SJCRH30 (cell line): ENCODE results near the gene TM7SF2. TPM values are rescaled to one million over a fixed set of nuclear protein-coding genes. Genes with fewer than 3 reads are reported as not detected.
"Not testable (repeated sequence)": the region's sequence is repeated elsewhere in the genome, so short reads cannot be mapped to it uniquely, and the experiment has no call there.

Source experiments
- DNase-seq, 2 experiments: peaks; one replicate each; pipeline ENCODE4 v3.0.0-alpha.2; 2015 to 2020
- H3K27ac ChIP-seq: fragments of 250-450 bp; sonication (Bioruptor Pico); 2 replicates; pipeline ENCODE4 v1.5.1; 2020; ENCODE audit warnings: mild to moderate bottlenecking, moderate library complexity
- H3K27me3 ChIP-seq: fragments of 250-450 bp; sonication (Bioruptor Pico); 2 replicates; pipeline ENCODE4 v1.5.1; 2020; ENCODE audit warnings: mild to moderate bottlenecking, moderate library complexity
- H3K36me3 ChIP-seq: fragments of 250-450 bp; sonication (Bioruptor Pico); 2 replicates; pipeline ENCODE4 v1.5.1; 2020; ENCODE audit warnings: mild to moderate bottlenecking, moderate library complexity
- H3K4me1 ChIP-seq: fragments of 250-450 bp; sonication (Bioruptor Pico); 2 replicates; pipeline ENCODE4 v1.5.1; 2020; ENCODE audit warnings: mild to moderate bottlenecking, moderate library complexity
- H3K4me3 ChIP-seq: fragments of 250-450 bp; sonication (Bioruptor Pico); 2 replicates; pipeline ENCODE4 v1.5.1; 2020; ENCODE audit warnings: mild to moderate bottlenecking, moderate library complexity
- H3K9me3 ChIP-seq: fragments of 250-450 bp; sonication (Bioruptor Pico); replicated peaks from 2 replicates; pipeline ENCODE4 v1.5.1; 2020; ENCODE audit warnings: mild to moderate bottlenecking, moderate library complexity
- total RNA-seq: library from RNA; depleted of rRNA; stranded (reverse); fragments of >200 nt; shearing (Covaris generic); gene quantifications from 2 replicates; pipeline ENCODE4 v1.2.3, GENCODE V29; 2014

Gene TM7SF2
- total RNA-seq, 1 experiment from 2014 or later = 3.7 TPM

GRCh38 chr11:65134952-65135632 is 23.4 kb downstream of the TM7SF2 start:
- DNase-seq = peak; percentile 89 to 94
- Histone ChIP-seq H3K4me3 (peak overlapping the region; percentile 82), H3K4me1 (peaks cover 6% of the 10 kb centered on the region; the same call in 1 of the 2 replicates), H3K9me3 (no peaks in the 10 kb centered on the region), H3K27me3 (no peaks in the 10 kb centered on the region), H3K36me3 (no peaks in the 10 kb centered on the region; the same call in 1 of the 2 replicates), H3K27ac (peak overlapping the region; percentile 99)

DNA sequence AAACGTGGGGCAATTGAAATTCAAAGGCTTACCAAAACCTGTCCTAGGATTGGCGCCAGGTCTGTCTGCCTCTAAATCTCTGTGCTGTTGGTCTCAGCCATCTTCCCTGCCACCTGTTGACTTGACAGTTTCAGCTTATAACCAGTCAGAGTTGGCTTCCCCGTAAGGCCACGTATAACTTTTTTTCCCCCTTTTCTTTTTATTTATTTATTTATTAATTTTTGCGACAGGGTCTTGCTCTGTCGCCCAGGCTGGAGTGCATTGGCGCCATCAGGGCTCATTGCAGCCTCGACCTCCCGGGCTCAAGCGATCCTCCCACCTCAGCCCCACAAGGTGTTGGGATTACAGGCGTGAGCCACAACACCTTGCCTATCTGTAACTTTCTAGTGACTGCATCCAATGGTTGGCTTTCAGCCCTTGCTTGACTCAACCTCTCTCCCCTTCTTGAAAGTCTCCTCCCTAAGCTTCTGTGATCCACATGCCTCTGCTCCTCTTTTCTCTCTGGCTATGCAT is 24.0 kb downstream of the TM7SF2 start:
- peak overlapping the region; percentile 82 for H3K4me3 ChIP-seq
- H3K36me3 ChIP-seq = no peaks in the 10 kb centered on the region; the same call in 1 of the 2 replicates
- no peak for DNase-seq
- H3K27ac ChIP-seq = no peak overlapping the region
- H3K27me3 ChIP-seq = no peaks in the 10 kb centered on the region
- no peaks in the 10 kb centered on the region for H3K9me3 ChIP-seq
- H3K4me1 ChIP-seq = peaks cover 6% of the 10 kb centered on the region; the same call in 1 of the 2 replicates

DNA sequence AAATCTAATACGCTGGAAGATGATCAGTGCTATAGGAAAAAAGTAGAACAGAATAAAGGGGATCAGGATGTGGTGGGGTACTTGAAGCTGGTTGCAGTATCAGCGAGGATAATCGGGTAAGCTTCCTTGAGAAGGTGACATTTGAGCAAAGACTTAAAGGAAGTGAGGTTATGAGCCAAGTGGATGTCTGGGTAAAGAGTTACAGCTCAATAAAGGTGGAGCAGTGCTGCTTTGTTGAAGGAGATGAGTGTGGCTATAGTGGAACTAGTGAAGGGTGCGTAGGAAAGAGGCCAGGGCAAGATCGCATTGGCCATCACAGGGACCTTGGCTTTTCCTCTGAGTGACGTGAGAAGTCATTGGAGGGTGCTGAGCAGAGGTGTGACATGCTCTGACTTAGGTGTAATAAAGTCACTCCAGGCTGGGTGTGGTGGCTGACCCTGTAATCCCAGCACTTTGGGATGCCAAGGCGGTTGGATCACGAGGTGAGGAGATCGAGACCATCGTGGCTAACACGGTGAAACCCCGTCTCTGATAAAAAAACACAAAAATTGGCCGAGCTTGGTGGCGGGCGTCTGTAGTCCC is 24.9 kb downstream of the TM7SF2 start:
- no peaks in the 10 kb centered on the region; the same call in 1 of the 2 replicates for H3K9me3 ChIP-seq
- H3K27me3 ChIP-seq = no peaks in the 10 kb centered on the region
- no peak for DNase-seq
- no peak overlapping the region for H3K4me3 ChIP-seq
- no peak overlapping the region for H3K27ac ChIP-seq
- peaks cover 6% of the 10 kb centered on the region; the same call in 1 of the 2 replicates for H3K4me1 ChIP-seq
- H3K36me3 ChIP-seq = no peaks in the 10 kb centered on the region

DNA sequence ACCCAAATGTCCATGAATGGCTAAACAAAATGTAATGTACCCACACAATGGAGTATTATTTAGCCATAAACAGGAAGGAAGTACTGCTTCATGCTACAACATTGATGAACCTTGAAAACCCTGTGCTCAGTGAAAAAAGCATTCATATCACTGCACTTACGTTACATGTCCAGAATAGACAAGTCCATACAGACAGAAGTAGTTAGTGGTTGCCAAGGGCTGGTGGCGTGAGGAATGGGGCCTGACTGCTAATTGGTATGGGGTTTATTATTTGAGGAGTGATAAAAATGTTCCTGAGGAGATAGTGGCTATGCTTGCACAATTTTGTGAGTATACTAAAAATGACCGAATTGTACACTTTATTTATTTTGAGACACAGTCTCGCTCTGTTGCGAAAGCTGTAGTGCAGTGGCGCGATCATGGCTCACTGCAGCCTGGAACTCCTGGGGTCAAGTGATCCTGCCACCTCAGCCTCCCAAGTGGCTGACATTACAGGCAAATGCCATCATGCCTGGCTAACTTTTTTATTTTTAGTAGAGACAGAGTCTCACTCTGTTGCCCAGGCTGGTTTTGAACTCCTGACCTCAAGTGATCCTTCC is 30.3 kb downstream of the TM7SF2 start:
- H3K27me3 ChIP-seq = no peaks in the 10 kb centered on the region
- peaks cover under 1% of the 10 kb centered on the region for H3K9me3 ChIP-seq
- DNase-seq = no peak
- H3K27ac ChIP-seq = no peak overlapping the region
- H3K4me1 ChIP-seq = no peaks in the 10 kb centered on the region
- no peak overlapping the region for H3K4me3 ChIP-seq
- H3K36me3 ChIP-seq = no peaks in the 10 kb centered on the region

GRCh38 chr11:65147352-65148075 is 35.8 kb downstream of the TM7SF2 start:
- Histone ChIP-seq H3K36me3 (no peaks in the 10 kb centered on the region), H3K27me3 (no peaks in the 10 kb centered on the region), H3K9me3 (peaks cover 5% of the 10 kb centered on the region; the same call in 1 of the 2 replicates), H3K27ac (no peak overlapping the region), H3K4me1 (peaks cover 11% of the 10 kb centered on the region; the same call in 1 of the 2 replicates), H3K4me3 (no peak overlapping the region)
- no peak for DNase-seq

DNA sequence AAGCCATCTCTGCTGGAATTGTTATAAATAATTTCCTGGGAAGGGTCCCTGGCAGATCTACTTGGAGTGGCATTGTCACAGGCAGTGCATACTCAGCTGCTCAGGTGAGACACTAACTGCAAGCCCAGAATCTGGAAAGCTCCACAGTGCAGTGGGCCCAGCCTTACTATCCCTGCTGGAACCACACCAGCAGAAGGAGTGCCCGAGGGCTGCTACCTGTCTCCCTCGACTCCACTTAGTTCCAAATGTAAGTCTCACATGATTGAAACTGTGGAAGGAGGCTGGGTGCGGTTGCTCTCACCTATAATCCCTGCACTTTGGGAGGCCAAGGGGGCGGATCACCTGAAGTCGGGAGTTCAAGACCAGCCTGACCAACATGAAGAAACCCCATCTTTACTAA is 37.0 kb downstream of the TM7SF2 start:
- Histone ChIP-seq H3K9me3 (peaks cover 5% of the 10 kb centered on the region; the same call in 1 of the 2 replicates), H3K36me3 (no peaks in the 10 kb centered on the region), H3K27me3 (no peaks in the 10 kb centered on the region), H3K4me3 (no peak overlapping the region), H3K4me1 (peaks cover 11% of the 10 kb centered on the region; the same call in 1 of the 2 replicates), H3K27ac (no peak overlapping the region)
- no peak for DNase-seq

DNA sequence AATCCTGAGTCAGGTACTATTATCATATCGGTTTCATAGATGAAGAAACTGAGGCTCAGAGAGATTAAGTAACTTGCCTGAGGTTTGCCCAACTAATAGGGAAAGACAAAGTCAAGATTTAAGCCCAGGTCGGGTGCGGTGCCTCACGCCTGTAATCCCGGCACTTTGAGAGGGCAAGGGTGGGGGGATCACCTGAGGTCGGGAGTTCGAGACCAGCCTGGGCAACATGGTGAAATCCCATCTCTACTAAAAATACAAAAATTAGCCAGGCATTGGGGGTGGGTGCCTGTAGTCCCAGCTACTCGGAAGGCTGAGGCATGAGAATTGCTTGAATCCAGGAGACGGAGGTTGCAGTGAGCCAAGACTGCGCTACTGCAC is 38.4 kb downstream of the TM7SF2 start:
- H3K4me1 ChIP-seq = peaks cover 11% of the 10 kb centered on the region; the same call in 1 of the 2 replicates
- H3K27me3 ChIP-seq = not testable (repeated sequence)

GRCh38 chr11:65150509-65151299 is 39.0 kb downstream of the TM7SF2 start:
- peak; percentile 82 to 85 for DNase-seq
- no peak overlapping the region for H3K27ac ChIP-seq
- peaks cover 5% of the 10 kb centered on the region; the same call in 1 of the 2 replicates for H3K9me3 ChIP-seq
- no peaks in the 10 kb centered on the region for H3K27me3 ChIP-seq
- no peak overlapping the region for H3K4me3 ChIP-seq
- no peaks in the 10 kb centered on the region for H3K36me3 ChIP-seq
- H3K4me1 ChIP-seq = peaks cover 11% of the 10 kb centered on the region; the same call in 1 of the 2 replicates

More for the DNA sequence above, 38.4 kb downstream of the TM7SF2 start:
- not testable (repeated sequence) for H3K36me3 ChIP-seq, DNase-seq, H3K9me3 ChIP-seq, H3K27ac ChIP-seq, H3K4me3 ChIP-seq

DNA sequence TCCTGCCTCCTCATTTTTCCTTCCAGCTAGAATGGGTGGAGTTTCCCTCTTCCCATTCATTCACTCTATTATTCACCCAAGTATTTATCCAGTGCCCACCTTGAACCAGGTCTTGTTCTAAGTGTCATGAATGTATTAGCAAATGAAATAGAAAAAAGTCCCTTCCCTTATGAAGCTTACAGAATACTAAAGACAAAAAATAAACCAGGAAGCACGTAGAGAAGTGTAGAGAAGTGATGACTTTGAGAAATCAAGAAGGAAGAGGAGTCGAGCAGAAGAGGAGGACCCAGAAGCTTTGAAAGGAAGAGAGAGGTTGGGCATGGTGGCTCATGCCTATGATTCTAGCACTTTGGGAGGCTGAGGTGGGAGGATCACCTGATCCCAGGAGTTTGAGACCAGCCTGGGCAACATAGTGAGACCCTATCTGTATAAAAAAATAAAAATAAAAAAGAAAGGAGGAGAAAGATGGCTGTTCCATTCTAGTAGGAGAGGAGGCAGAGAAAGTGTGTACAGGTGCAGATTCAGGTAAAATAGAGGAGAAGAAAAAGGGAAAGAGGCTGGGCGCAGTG is 39.7 kb downstream of the TM7SF2 start:
- Histone ChIP-seq H3K4me3 (no peak overlapping the region), H3K4me1 (peaks cover 11% of the 10 kb centered on the region; the same call in 1 of the 2 replicates), H3K36me3 (no peaks in the 10 kb centered on the region), H3K27me3 (no peaks in the 10 kb centered on the region), H3K27ac (no peak overlapping the region), H3K9me3 (peaks cover 5% of the 10 kb centered on the region; the same call in 1 of the 2 replicates)
- DNase-seq = no peak

DNA sequence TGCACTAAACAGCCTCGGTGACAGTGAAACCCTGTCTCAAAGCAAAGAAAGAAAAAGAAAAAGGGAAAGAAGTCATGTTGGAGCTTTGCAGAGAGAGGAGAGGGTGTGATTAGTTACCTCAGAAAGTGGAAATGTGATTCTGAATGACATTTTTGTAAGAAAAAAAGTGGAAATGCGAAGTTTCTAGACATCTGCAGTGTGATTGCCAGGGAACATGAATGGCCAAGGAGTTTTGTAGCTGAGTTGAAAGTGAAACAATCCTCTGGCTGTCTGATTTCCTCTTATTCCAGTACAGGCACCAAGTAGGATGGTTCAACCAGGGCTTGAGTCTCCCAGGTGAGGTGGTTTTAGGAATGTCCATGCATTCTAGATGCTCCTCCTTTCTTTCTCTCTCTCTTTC is 40.5 kb downstream of the TM7SF2 start:
- Histone ChIP-seq H3K27ac (no peak overlapping the region), H3K36me3 (no peaks in the 10 kb centered on the region), H3K9me3 (peaks cover 4% of the 10 kb centered on the region; the same call in 1 of the 2 replicates), H3K4me3 (no peak overlapping the region), H3K4me1 (peaks cover 11% of the 10 kb centered on the region; the same call in 1 of the 2 replicates), H3K27me3 (no peaks in the 10 kb centered on the region)
- DNase-seq = no peak

GRCh38 chr11:65156256-65156655 is 44.6 kb downstream of the TM7SF2 start:
- Histone ChIP-seq H3K4me1 (no peaks in the 10 kb centered on the region), H3K27me3 (no peaks in the 10 kb centered on the region), H3K9me3 (no peaks in the 10 kb centered on the region), H3K4me3 (no peak overlapping the region), H3K36me3 (no peaks in the 10 kb centered on the region), H3K27ac (no peak overlapping the region)
- DNase-seq = no peak

- no peak overlapping the region for H3K4me3 ChIP-seq
- no peaks in the 10 kb centered on the region for H3K4me1 ChIP-seq
- no peak overlapping the region for H3K27ac ChIP-seq
- H3K9me3 ChIP-seq = no peaks in the 10 kb centered on the region
- no peaks in the 10 kb centered on the region for H3K36me3 ChIP-seq
- DNase-seq = no peak
- H3K27me3 ChIP-seq = no peaks in the 10 kb centered on the region
Observed at GRCh38 chr11:65156926-65157325, 45.3 kb downstream of the TM7SF2 start.

DNA sequence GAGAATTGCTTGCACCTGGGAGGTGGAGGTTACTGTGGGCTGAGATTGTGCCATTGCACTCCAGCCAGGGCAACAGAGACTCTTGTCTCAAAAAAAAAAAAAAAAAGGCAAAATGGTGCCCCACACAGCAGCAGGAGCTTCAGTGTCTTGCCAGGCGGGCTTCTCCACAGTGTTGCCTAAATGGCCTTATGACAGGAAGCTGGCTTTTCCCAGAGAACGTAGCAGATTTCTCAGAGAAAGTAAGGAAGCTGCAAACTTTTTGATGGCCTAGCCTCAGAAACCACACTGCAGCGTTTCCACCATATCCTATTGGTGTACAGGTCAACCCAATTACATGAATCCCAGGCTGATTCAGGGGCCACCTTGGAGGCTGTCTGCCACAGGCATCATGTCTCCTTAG is 45.7 kb downstream of the TM7SF2 start:
- H3K27me3 ChIP-seq = no peaks in the 10 kb centered on the region
- H3K4me3 ChIP-seq = no peak overlapping the region
- H3K36me3 ChIP-seq = no peaks in the 10 kb centered on the region
- no peak overlapping the region for H3K27ac ChIP-seq
- no peak for DNase-seq
- no peaks in the 10 kb centered on the region for H3K4me1 ChIP-seq
- H3K9me3 ChIP-seq = no peaks in the 10 kb centered on the region

DNA sequence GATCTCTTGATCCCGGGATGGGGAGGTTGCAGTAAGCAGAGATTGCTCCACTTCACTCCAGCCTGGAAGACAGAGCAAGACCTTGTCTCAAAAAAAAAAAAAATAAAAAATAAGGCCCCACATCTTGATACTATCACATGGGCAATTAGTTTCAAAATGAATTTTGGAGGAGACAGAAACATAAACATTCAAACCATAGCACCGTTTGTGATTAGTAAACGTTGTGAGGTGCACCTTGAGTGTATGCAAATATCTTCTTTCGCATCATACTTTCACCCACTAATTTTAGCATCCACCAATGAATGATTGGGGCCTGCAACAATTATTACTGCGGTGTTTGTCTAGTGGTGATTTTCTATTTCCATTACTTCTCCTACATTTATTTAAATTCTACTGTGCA is 47.3 kb downstream of the TM7SF2 start:
- no peaks in the 10 kb centered on the region for H3K9me3 ChIP-seq
- no peaks in the 10 kb centered on the region for H3K36me3 ChIP-seq
- H3K27me3 ChIP-seq = no peaks in the 10 kb centered on the region
- no peak overlapping the region for H3K4me3 ChIP-seq
- DNase-seq = no peak
- no peaks in the 10 kb centered on the region for H3K4me1 ChIP-seq
- H3K27ac ChIP-seq = no peak overlapping the region
